HG03457 (cell line): ENCODE results near the gene SOX5.
"Not testable (repeated sequence)": the region's sequence is repeated elsewhere in the genome, so short reads cannot be mapped to it uniquely, and the experiment has no call there.

ENCODE experiments used
- ATAC-seq: cut with Tn5 transposase; IDR thresholded peaks from one replicate; pipeline ENCODE4 v1.9.1; 2021; ENCODE audit warnings: moderate number of reproducible peaks; ENCODE audit not compliant: unreplicated experiment

The SOX5 gene

GRCh38 chr12:23843958-23844357, 105.5 kb downstream of the SOX5 start:
- no peak for ATAC-seq

DNA sequence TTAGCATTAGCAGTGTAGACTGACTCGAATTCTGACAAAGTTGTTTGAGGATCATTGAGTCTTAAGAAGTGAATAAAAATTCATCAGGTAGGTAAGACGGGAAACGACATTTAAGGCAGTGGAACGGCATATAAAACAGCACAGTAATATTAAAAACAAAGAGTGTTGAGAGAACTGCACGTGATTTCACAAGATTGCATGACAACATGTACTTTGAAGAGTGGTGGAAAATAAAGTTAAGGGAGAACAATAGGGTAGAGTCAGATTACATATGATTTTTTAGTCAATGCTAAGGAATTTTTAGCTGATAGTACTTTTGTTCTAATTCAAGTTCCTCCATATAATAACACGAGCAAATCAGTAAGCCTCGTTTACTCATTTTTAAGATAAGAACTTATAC, 115.4 kb downstream of the SOX5 start:
- ATAC-seq = no peak

DNA sequence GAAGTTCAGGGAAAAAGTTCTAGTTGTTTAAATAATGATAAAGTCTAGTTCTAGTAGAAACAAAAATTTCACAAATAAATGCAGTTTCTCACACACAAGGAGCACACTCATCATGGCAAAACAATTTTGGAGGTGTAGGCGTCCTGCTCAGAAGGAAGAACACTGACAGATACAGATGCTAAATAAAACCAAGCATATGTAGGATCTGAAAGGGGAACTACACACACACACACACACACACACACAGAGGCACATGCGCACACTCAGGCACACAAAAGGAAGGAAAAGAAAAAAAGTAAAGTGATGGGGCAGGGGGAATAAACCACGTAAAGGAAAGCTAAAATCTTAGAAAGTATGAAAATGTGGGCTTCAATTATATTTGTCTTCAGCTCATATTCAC, 117.7 kb downstream of the SOX5 start:
- no peak for ATAC-seq

DNA sequence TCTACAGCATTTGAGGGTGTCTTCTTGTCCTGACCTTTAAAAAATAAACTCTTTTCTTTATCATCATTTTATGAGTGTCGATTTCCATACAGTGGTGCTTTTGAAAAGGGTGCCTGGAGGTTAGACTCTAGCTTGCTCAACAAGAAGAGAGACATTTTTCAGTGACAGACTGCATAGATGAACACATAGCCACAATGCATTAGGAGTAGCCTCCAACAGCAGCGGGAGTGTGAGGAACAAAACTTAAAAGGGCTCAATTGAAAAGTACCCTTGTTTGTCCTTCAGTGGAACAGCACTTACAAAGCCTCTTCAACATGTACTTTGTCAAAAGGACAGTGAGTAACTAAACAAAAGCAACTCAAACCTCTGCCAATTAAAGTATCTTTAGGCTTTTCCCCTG, 119.3 kb downstream of the SOX5 start:
- ATAC-seq = no peak

GRCh38 chr12:23827353-23827752, 122.1 kb downstream of the SOX5 start:
- ATAC-seq = no peak

DNA sequence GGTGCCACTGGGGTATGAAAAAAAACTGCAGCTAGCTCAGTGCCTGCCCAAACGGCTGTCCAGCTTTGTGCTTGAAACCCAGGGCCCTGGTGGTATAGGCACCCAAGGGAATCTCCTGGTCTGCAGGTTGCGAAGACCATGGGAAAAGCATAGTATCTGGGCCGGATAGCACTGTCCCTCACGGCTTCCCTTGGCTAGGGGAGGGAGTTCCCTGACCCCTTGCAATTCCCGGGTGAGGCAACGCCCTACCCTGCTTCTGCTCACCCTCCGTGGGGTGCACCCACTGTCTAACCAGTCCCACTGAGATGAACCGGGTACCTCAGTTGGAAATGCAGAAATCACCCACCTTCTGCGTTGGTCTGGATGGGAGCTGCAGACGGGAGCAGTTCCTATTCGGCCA, 124.3 kb downstream of the SOX5 start:
- not testable (repeated sequence) for ATAC-seq

GRCh38 chr12:23824358-23824757, 125.1 kb downstream of the SOX5 start:
- no peak for ATAC-seq

- not testable (repeated sequence) for ATAC-seq
These were observed 126.6 kb downstream of the SOX5 start for GRCh38 chr12:23822883-23823282.

DNA sequence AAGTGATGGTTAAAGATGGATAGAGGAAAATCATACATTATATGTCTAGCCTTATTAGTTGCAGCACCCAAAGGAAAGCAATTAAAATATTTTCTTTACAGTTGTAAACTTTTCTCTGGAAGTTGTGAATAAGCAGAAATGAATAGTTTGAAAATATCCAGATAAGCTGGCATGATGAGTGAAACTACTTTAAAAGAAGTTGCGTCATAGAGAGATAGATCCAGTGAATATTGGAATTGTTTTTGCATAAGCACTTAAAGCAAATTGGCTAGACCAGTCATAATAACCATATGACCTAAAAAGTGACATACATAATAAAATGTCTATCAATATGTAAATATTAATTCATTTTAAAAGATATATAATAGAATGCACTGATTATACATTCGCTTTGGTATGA, 132.1 kb downstream of the SOX5 start:
- no peak for ATAC-seq

DNA sequence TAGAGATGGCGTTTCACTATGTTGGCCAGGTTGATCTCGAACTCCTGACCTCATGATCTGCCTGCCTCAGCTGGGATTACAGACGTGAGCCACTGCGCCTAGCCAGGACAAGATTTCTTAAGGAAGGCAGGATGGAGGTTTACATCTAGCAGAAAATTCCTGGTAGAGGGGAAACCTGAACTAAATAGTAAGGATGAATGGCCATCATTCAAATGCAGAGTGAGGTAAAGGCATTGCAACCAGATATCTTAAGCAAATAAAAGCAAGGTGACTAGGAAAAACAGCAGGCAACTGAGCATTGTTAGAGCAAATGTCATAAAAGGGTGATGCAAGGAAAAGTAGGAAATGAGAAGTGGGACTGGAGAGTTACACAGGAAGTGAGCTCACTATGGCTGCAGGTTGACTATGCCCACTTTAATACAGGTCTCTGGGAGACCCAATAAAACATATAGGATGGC, 133.0 kb downstream of the SOX5 start:
- no peak for ATAC-seq

- no peak for ATAC-seq
These were observed 133.7 kb downstream of the SOX5 start for GRCh38 chr12:23815810-23816209.

GRCh38 chr12:23813206-23813605, 136.3 kb downstream of the SOX5 start:
- ATAC-seq = no peak

GRCh38 chr12:23810329-23810902, 139.1 kb downstream of the SOX5 start:
- ATAC-seq = no peak

- no peak for ATAC-seq
These were observed 145.9 kb downstream of the SOX5 start for GRCh38 chr12:23803540-23803939.

DNA sequence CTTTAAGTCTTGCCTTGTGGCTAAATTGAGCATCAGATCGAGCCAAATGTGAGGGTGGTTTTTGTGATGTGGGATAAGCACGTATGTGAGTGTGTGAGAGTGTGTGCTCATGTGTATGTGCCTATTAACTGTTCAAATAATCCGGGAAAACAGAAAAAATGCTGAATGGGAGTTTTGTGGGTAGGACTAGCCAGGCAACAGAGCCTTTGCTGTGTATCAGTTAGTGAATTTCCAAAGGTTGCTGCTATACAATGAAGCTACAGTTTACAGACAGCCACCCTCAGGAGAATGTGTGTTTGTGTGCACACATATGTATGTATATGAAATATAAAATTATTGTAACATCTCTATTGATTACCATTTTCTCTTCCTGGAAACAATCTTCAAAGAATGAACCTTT, 154.0 kb downstream of the SOX5 start:
- ATAC-seq = no peak

DNA sequence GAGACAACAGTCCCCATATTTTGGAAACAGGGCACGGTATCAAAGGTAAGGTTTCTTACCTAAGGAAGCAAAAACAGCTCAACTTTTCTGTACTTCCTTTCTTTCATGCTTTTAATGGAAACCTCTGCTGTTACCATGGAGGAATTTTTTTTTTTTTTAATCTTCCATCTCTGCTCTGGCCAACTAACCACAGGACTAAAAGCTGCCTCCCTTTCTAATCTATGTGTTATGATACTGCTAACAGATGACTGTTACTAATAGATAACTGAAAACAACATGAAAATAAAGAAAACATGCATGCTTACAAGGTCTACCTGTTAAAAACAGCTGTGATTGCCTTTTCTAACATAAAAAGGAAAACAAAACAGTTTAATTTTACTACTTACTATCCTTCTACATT, 168.4 kb downstream of the SOX5 start:
- ATAC-seq = no peak

DNA sequence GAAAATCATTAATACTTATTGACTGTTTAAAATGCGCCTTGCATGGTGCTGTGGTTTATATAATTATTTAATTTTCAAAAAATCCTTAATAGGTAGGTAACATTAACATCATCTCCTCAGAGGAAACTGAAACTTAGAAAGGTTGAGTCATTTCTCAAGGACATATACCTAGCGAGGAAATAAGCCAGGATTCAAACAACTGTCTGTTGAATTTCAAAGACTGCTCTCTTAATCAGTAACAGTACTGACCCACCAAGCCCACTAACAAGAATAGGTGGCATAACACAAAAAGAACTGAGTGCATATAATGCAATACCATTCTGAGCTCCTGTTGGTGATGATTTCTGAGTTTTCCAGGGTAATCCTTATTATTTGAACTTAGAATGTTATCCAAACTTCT, 174.3 kb downstream of the SOX5 start:
- no peak for ATAC-seq

GRCh38 chr12:23771240-23771949, 178.1 kb downstream of the SOX5 start:
- no peak for ATAC-seq

GRCh38 chr12:23770202-23770938, 179.1 kb downstream of the SOX5 start:
- no peak for ATAC-seq

- no peak for ATAC-seq
These were observed 181.6 kb downstream of the SOX5 start for GRCh38 chr12:23767834-23768233.

GRCh38 chr12:23763724-23764123, 185.7 kb downstream of the SOX5 start:
- ATAC-seq = no peak

- ATAC-seq = no peak
These were observed 189.0 kb downstream of the SOX5 start for GRCh38 chr12:23760495-23760894.
